GM13976 (cell line): ENCODE measurements around the gene LASP1.
A peak's percentile ranks its signal among the peaks of the same experiment; 100 is the strongest.

Experiments
- DNase-seq: peaks from one replicate; pipeline ENCODE4 v3.0.0; 2012; ENCODE audit warnings: low spot score
- in situ Hi-C: fragments of 300-500 bp; cut with MboI; formaldehyde crosslinking; loops from one replicate; pipeline ENCODE4 v1.12.0; 2022; ENCODE audit warnings: low sequenced_read_pairs, mixed read lengths, inconsistent platforms; ENCODE audit not compliant: unreplicated experiment
- TF ChIP-seq, protein P1 (sequence below): IDR thresholded peaks from 2 replicates; pipeline ENCODE4 v1.5.1; 2012; ENCODE audit warnings: borderline replicate concordance, mild to moderate bottlenecking; ENCODE audit not compliant: insufficient read depth; ENCODE audit errors: extremely low read depth, missing control alignments, control extremely low read depth

The LASP1 gene

DNA sequence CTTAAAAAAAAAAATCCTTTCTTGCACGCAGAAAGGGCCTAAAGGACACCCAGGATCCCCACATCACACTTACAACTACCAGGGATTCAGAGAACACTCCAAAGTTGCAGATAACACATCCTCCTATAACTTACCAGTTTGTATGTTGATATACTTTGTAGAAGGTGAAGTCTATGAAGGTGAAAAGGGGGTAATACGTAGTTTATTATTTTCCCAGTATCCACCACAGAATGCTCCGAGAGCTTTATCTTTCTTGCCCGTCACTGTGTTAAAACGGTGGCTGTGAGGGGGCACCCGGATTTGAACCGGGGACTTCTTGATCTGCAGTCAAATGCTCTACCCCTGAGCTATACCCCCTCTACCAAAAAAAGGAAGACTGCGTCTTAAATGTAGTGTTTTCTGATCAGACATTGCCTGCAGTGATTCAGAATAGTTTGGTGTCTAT is 8.4 kb upstream of the LASP1 start:
- TF ChIP-seq, protein P1, sequence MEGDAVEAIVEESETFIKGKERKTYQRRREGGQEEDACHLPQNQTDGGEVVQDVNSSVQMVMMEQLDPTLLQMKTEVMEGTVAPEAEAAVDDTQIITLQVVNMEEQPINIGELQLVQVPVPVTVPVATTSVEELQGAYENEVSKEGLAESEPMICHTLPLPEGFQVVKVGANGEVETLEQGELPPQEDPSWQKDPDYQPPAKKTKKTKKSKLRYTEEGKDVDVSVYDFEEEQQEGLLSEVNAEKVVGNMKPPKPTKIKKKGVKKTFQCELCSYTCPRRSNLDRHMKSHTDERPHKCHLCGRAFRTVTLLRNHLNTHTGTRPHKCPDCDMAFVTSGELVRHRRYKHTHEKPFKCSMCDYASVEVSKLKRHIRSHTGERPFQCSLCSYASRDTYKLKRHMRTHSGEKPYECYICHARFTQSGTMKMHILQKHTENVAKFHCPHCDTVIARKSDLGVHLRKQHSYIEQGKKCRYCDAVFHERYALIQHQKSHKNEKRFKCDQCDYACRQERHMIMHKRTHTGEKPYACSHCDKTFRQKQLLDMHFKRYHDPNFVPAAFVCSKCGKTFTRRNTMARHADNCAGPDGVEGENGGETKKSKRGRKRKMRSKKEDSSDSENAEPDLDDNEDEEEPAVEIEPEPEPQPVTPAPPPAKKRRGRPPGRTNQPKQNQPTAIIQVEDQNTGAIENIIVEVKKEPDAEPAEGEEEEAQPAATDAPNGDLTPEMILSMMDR = no peak
- DNase-seq = no peak
- in situ Hi-C loops = no loop called here

DNA sequence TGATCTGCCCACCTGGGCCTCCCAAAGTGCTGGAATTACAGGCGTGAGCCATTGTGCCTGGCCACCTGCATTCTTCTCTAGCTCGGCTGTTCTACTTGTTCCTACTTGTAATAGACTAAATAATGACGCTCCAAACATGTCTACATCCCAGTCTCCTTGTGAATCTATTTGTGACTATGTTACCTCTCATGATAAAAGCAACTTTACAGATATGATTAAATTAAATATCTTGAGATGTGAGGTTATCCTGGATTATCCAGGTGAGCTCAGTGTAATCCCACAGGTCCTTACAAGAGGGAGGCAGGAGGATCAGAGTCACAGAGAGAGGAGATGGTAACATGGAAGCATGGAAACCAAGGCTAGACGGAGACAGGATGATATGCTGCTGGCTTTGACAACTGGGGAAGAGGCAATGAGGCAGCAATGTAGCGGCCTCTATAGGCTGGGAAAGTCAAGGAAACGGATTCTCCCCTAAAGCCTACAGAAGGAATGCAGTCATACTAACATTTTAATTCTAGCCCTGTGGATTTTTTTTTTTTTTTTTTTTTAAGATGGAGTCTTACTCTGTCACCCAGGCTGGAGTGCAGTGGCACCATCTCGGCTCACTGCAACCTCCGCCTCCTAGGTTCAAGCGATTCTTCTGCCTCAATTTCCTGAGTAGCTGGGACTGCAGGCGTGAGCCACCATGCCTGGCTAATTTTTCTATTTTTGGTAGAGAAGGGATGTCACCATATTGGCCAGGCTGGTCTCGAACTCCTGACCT is 5.0 kb upstream of the LASP1 start:
- in situ Hi-C loops = no loop called here
- no peak for DNase-seq
- TF ChIP-seq, protein P1 = no peak

DNA sequence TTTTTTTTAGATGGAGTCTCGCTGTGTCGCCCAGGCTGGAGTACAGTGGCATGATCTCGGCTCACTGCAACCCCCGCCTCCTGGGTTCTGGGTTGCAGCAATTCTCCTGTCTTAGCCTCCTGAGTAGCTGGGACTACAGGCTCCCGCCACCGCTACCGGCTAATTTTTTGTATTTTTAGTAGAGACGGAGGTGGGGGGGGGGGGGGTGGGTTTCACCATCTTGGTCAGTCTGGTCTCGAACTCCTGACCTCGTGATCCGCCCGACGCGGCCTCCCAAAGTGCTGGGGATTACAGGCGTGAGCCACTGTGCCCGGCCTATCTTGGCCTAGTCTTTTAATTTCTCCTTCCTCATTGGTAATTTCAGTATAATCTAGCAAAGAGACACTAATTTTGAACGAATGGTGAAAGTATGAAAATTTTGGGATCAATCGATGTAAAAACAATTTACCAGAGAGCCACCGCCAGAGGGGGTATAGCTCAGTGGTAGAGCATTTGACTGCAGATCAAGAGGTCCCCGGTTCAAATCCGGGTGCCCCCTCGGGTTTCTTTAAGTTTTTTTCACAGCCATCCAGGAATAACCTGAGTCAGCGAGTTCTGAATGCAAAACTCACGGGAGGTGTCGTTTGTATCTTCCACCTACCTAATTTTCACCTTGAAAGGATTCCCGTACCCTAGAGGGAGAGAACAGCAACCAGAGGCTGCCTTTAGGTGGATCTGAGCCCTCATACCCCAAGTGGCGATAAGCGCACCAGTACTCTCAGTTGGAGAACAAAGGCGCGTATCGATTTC is 2.5 kb upstream of the LASP1 start:
- DNase-seq = no peak
- in situ Hi-C loops = no loop called here
- TF ChIP-seq, protein P1 = no peak

DNA sequence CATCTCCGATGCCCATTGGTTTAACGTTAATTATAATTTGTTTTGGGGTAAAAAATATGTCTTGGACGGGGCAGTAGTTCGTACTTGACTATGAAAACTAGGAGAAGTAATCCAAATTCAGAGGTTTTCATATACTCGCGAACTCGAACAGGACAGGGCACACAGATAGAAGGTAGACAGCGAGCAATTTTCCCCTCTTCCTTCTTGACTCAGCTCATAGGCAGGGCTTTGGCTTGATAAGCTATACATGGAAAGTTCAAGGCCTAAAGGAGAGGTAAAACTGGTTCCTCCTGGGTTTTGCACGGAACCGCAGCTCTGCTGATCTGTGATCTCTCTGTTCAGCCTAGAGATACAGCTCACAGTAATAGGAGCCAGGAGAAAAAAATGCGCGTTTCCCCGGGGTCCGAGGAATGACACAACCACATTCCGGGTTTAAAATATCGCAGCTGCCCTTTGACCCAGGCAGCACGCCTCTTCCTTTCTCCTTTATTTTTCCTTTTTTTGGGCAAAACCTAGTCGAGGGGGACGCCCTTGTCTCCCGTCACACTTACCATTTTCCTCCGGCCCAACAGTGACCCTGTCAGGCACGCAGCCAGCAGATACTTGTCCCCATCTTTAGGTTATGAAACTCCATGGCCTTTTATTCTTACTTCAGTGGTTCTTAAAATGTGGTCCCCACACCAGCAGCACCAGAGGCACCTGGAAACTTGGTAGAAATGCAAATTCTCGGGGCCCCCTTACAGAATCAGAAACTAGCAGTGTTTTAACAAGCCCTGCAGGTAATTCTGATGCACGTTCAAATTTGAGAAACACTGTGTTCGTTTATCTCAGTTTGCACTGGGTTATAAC is 1.7 kb upstream of the LASP1 start:
- in situ Hi-C loops = no loop called here
- no peak for DNase-seq
- TF ChIP-seq, protein P1 = no peak

DNA sequence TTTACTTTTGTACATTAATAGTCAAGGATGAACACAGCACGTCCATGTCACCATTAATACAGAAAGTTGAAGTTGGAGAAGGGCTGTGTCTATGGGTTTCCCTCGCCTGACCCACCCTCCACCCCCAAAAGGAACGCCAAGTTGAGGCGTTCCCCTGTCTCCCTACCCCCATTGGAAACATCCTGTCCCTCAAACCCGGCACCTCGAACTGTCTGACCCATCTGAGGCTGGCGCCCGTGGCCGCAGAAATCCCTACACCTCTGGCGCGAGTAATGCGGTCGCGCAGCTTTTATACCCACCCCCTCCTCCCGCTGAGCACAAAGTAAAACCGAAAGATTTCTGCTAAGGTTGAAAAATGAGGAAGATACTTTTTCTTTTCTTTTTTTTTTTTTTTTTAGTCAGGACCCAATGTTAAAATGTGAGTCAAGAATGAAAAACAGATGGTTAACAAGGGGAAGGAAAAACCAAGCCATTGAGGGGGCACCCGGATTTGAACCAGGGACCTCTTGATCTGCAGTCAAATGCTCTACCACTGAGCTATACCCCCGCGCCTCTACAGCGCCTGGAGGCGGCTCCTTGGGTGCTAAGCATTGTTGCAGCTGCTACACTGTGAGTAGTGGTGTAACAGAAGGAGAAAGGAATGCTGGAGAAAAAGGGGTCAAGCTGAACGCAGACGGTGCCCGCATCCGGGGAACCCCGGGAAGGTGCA is 887 bp upstream of the LASP1 start:
- TF ChIP-seq, protein P1 = peak; percentile 48
- in situ Hi-C loops = no loop called here
- DNase-seq = peak; percentile 81
